Hepatocyte (in vitro differentiated cells): Measurements from ENCODE around the gene TBC1D20. TPM values are rescaled to one million over a fixed set of nuclear protein-coding genes. Genes with fewer than 3 reads are reported as not detected.

Experiments used
- DNase-seq: peaks from one replicate; pipeline ENCODE4 v3.0.0-alpha.2; 2016; ENCODE audit warnings: low spot score
- H2AFZ ChIP-seq: fragments of 200-600 bp; sonication (generic); 2 replicates; pipeline ENCODE4 v1.6.0; 2016; ENCODE audit warnings: antibody characterized with exemption, mild to moderate bottlenecking
- H3K27ac ChIP-seq: fragments of 200-600 bp; sonication (generic); 2 replicates; pipeline ENCODE4 v1.5.1; 2016; ENCODE audit warnings: mild to moderate bottlenecking
- H3K27me3 ChIP-seq: fragments of 200-600 bp; sonication (generic); 2 replicates; pipeline ENCODE4 v1.6.1; 2016
- H3K36me3 ChIP-seq: fragments of 200-600 bp; sonication (generic); replicated peaks from 2 replicates; pipeline ENCODE4 v1.5.1; 2016; ENCODE audit warnings: low read depth; ENCODE audit not compliant: insufficient read depth
- H3K4me1 ChIP-seq: fragments of 200-600 bp; sonication (generic); 2 replicates; pipeline ENCODE4 v1.5.1; 2016; ENCODE audit warnings: mild to moderate bottlenecking, moderate library complexity; ENCODE audit not compliant: insufficient read depth
- H3K4me2 ChIP-seq: fragments of 200-600 bp; sonication (generic); 2 replicates; pipeline ENCODE4 v1.6.0; 2016
- H3K4me3 ChIP-seq: fragments of 200-600 bp; sonication (generic); 2 replicates; pipeline ENCODE4 v1.5.1; 2016; ENCODE audit warnings: mild to moderate bottlenecking
- H3K79me2 ChIP-seq: fragments of 200-600 bp; sonication (generic); 2 replicates; pipeline ENCODE4 v1.6.0; 2017; ENCODE audit warnings: mild to moderate bottlenecking
- H3K9me2 ChIP-seq: fragments of 200-600 bp; sonication (generic); replicated peaks from 2 replicates; pipeline ENCODE4 v1.6.0; 2017; ENCODE audit warnings: mild to moderate bottlenecking; ENCODE audit not compliant: insufficient read depth
- H3K9me3 ChIP-seq: fragments of 200-600 bp; sonication (generic); 2 replicates; pipeline ENCODE4 v1.5.1; 2016; ENCODE audit warnings: low read depth, mild to moderate bottlenecking
- H4K20me1 ChIP-seq: fragments of 200-600 bp; sonication (generic); 2 replicates; pipeline ENCODE4 v1.6.0; 2016; ENCODE audit warnings: mild to moderate bottlenecking; ENCODE audit not compliant: insufficient read depth, poor library complexity, severe bottlenecking
- CTCF ChIP-seq: fragments of 200-600 bp; sonication (generic); IDR thresholded peaks from 2 replicates; pipeline ENCODE4 v1.5.1; 2016; ENCODE audit warnings: antibody characterized with exemption, mild to moderate bottlenecking; ENCODE audit not compliant: poor library complexity
- EZH2 ChIP-seq: fragments of 200-600 bp; sonication (generic); IDR thresholded peaks from 2 replicates; pipeline ENCODE4 v1.6.1; 2016; ENCODE audit warnings: antibody characterized with exemption, mild to moderate bottlenecking, borderline replicate concordance
- EZH2phosphoT487 ChIP-seq: fragments of 200-600 bp; sonication (generic); IDR thresholded peaks from one replicate; pipeline ENCODE4 v1.6.1; 2018; ENCODE audit warnings: antibody characterized with exemption, mild to moderate bottlenecking, low read depth, moderate library complexity; ENCODE audit not compliant: unreplicated experiment, severe bottlenecking
- WGBS: methylation state at CpG from one replicate; pipeline ENCODE4 v1.1.6; 2016; ENCODE audit warnings: low lambda C conversion rate; ENCODE audit errors: missing lambda C conversion rate; 5-methylcytosine and 5-hydroxymethylcytosine counted together
- polyA plus RNA-seq: library from polyadenylated mRNA; unstranded; fragments of >200 nt; fragmentation: Nextera tagmentation; extraction: Ambion mirVana; gene quantifications from 2 replicates; pipeline ENCODE4 v1.2.1, GENCODE V29; 2016
- total RNA-seq: library from RNA; depleted of rRNA; stranded (reverse); fragments of >200 nt; gene quantifications from 2 replicates; pipeline ENCODE4 v1.2.3, GENCODE V29; 2014

TBC1D20 gene
- total and polyA plus RNA-seq, 2 experiments from 2014 or later, result 32.8 to 35.8 TPM

- Histone ChIP-seq H3K27ac (no peak overlapping the region), H3K4me2 (no peak overlapping the region), H3K4me3 (no peak overlapping the region), H3K36me3 (no peaks in the 10 kb centered on the region), H3K27me3 (no peaks in the 10 kb centered on the region), H2AFZ (no peak overlapping the region), H4K20me1 (no peaks in the 10 kb centered on the region), H3K9me3 (no peaks in the 10 kb centered on the region), H3K79me2 (no peaks in the 10 kb centered on the region), H3K9me2 (no peaks in the 10 kb centered on the region), H3K4me1 (no peaks in the 10 kb centered on the region)
- WGBS, result 92% methylated on average over 14 of the region's 14 CpGs
- TF ChIP-seq EZH2, result no peak
- no peak for DNase-seq
These were observed 33.6 kb downstream of the TBC1D20 start for GRCh38 chr20:428658-429200.

GRCh38 chr20:427849-428657 is 34.3 kb downstream of the TBC1D20 start:
- H3K27me3 ChIP-seq, result no peaks in the 10 kb centered on the region
- no peak overlapping the region for H2AFZ ChIP-seq
- no peak overlapping the region for H3K27ac ChIP-seq
- 96% methylated on average over 14 of the region's 14 CpGs for WGBS
- no peaks in the 10 kb centered on the region for H3K79me2 ChIP-seq
- H3K9me2 ChIP-seq, result no peaks in the 10 kb centered on the region
- no peaks in the 10 kb centered on the region for H3K4me1 ChIP-seq
- DNase-seq, result no peak
- no peak overlapping the region for H3K4me3 ChIP-seq
- no peak overlapping the region for H3K4me2 ChIP-seq
- TF ChIP-seq EZH2 (no peak), CTCF (no peak), EZH2phosphoT487 (no peak)
- no peaks in the 10 kb centered on the region for H4K20me1 ChIP-seq
- no peaks in the 10 kb centered on the region for H3K36me3 ChIP-seq
- H3K9me3 ChIP-seq, result no peaks in the 10 kb centered on the region

DNA sequence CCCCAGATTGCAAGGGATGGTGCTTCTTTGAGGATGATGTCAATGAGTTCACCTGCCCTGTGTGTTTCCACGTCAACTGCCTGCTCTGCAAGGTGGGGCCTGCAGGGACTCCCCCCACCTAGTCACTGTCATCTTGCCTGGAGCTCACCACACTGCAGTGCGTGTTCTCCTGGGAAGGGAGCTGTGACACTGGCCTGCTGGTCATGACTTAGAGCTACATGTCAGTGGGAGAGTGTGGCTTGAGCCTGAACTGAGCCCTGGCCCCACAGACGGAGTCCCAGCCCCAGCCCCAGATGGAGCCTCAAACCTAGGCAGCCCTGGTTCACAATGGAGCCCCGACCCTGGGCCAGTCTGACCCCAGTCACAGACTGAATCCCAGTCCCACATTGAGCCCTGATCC is 34.9 kb downstream of the TBC1D20 start:
- TF ChIP-seq EZH2 (no peak), EZH2phosphoT487 (no peak), CTCF (no peak)
- no peaks in the 10 kb centered on the region for H3K36me3 ChIP-seq
- WGBS, result 98% methylated on average over 4 of the region's 4 CpGs
- no peaks in the 10 kb centered on the region for H3K27me3 ChIP-seq
- no peaks in the 10 kb centered on the region for H3K79me2 ChIP-seq
- DNase-seq, result no peak
- no peaks in the 10 kb centered on the region for H3K9me3 ChIP-seq
- no peaks in the 10 kb centered on the region for H4K20me1 ChIP-seq
- H3K4me2 ChIP-seq, result no peak overlapping the region
- H3K9me2 ChIP-seq, result no peaks in the 10 kb centered on the region
- no peak overlapping the region for H3K4me3 ChIP-seq
- H3K27ac ChIP-seq, result no peak overlapping the region
- H3K4me1 ChIP-seq, result no peaks in the 10 kb centered on the region
- H2AFZ ChIP-seq, result no peak overlapping the region

DNA sequence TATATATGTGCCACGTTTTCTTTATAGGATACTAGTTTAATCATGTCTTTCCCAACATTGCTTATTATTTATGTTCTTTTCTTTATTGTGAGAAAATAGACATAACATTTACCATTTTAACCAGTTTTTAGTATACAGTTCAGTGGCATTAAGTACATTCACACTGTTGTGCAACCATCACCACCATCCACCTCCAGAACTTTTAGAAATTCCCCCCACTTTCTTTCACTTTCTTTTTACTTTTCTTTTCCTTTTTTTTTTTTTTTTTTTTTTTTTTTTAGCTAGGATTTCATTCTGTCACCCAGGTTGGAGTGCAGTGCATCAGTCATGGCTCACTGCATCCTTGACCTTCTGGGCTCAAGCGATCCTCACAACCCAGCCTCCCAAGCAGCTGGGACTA is 35.8 kb downstream of the TBC1D20 start:
- H3K27me3 ChIP-seq, result no peaks in the 10 kb centered on the region
- no peak overlapping the region for H3K4me3 ChIP-seq
- no peak for TF ChIP-seq EZH2
- no peak for TF ChIP-seq EZH2phosphoT487
- no peak for TF ChIP-seq CTCF
- H3K27ac ChIP-seq, result no peak overlapping the region
- no peak for DNase-seq
- H3K9me3 ChIP-seq, result no peaks in the 10 kb centered on the region
- no peaks in the 10 kb centered on the region for H3K4me1 ChIP-seq
- no peaks in the 10 kb centered on the region for H3K9me2 ChIP-seq
- 100% methylated on average over 2 of the region's 2 CpGs for WGBS
- H2AFZ ChIP-seq, result no peak overlapping the region
- H3K4me2 ChIP-seq, result no peak overlapping the region
- no peaks in the 10 kb centered on the region for H3K36me3 ChIP-seq
- H4K20me1 ChIP-seq, result no peaks in the 10 kb centered on the region
- H3K79me2 ChIP-seq, result no peaks in the 10 kb centered on the region
